Glomerular visceral epithelial cell (primary cell): ENCODE results near the gene TBX6.
A peak's percentile ranks its signal among the peaks of the same experiment; 100 is the strongest.

Experiments used
- DNase-seq: peaks from one replicate; pipeline ENCODE4 v3.0.0-alpha.2; 2016; ENCODE audit errors: extremely low spot score

TBX6 gene

GRCh38 chr16:30113711-30114333 lies 22.1 kb upstream of the TBX6 start:
- DNase-seq, result no peak

GRCh38 chr16:30113031-30113710 lies 21.4 kb upstream of the TBX6 start, which contains the start of gene GDPD3:
TSS of gene GDPD3 (minus strand) at chr16:30113537. CDS start at chr16:30113478, 59 bp downstream.
- peak; percentile 35 for DNase-seq

GRCh38 chr16:30112197-30113030 lies 20.7 kb upstream of the TBX6 start:
- DNase-seq, result peak; percentile 49

- DNase-seq, result no peak
These were observed 18.9 kb upstream of the TBX6 start for GRCh38 chr16:30110661-30111060.

GRCh38 chr16:30108059-30108850 lies 16.5 kb upstream of the TBX6 start:
- DNase-seq, result no peak

GRCh38 chr16:30104492-30104891 lies 12.8 kb upstream of the TBX6 start:
- DNase-seq, result no peak

GRCh38 chr16:30104090-30104489 lies 12.4 kb upstream of the TBX6 start:
- DNase-seq, result no peak

- DNase-seq, result no peak
These were observed 5.3 kb upstream of the TBX6 start for GRCh38 chr16:30096862-30097563.

GRCh38 chr16:30096105-30096861 lies 4.6 kb upstream of the TBX6 start, which contains the start of gene YPEL3:
TSS of gene YPEL3 (minus strand) at chr16:30096213. CDS start at chr16:30095482, 731 bp downstream.
- DNase-seq, result peak; percentile 88

- no peak for DNase-seq
These were observed 3.7 kb upstream of the TBX6 start for GRCh38 chr16:30095166-30096078.

- DNase-seq, result no peak
These were observed 2.9 kb upstream of the TBX6 start for GRCh38 chr16:30094541-30095165.

GRCh38 chr16:30092373-30093010 lies 768 bp upstream of the TBX6 start:
- no peak for DNase-seq

- DNase-seq, result no peak
These were observed 953 bp downstream of the TBX6 start for GRCh38 chr16:30090610-30091331.

GRCh38 chr16:30088832-30089624 lies 2.7 kb downstream of the TBX6 start:
- DNase-seq, result no peak

- DNase-seq, result no peak
These were observed 3.4 kb downstream of the TBX6 start for GRCh38 chr16:30088237-30088831.

GRCh38 chr16:30087181-30087898 lies 4.4 kb downstream of the TBX6 start:
- no peak for DNase-seq
